Erythroblast (primary cell): ENCODE data around the gene DZIP3.
"Not testable (repeated sequence)": the region's sequence is repeated elsewhere in the genome, so short reads cannot be mapped to it uniquely, and the experiment has no call there.

Experiments
- DNase-seq, 2 experiments: peaks; one replicate each; lab custom pipeline; 2025; lab: John Stamatoyannopoulos, UW
- GATA1 ChIP-seq: IDR thresholded peaks from 2 replicates; pipeline ENCODE4 v1.6.1; 2011; ENCODE audit warnings: low read depth, mild to moderate bottlenecking, control low read depth, low read length, moderate library complexity
- POLR2A ChIP-seq: IDR thresholded peaks from 2 replicates; pipeline ENCODE4 v1.6.1; 2011; ENCODE audit warnings: mild to moderate bottlenecking, low read length

Gene DZIP3

DNA sequence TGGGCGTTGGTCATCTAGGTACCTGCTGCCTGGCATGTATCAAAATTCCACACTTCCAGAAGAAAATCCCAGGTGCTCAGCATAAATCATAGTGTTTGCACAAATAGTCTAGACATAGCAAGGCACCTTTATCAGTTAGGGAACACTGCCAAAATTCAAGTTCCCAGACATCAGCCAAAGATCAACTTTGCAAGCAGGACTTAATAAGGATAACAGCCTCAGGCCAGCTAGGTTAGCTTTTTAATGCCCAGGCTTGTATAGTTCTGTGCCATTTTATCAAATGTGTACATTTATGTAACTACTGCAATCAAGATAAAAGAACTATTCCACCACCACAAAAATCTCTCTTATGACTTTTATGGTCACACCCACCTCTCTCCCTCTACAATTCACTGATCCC lies 30.7 kb downstream of the DZIP3 start:
- no peak for TF ChIP-seq GATA1
- TF ChIP-seq POLR2A = no peak
- no peak for DNase-seq

DNA sequence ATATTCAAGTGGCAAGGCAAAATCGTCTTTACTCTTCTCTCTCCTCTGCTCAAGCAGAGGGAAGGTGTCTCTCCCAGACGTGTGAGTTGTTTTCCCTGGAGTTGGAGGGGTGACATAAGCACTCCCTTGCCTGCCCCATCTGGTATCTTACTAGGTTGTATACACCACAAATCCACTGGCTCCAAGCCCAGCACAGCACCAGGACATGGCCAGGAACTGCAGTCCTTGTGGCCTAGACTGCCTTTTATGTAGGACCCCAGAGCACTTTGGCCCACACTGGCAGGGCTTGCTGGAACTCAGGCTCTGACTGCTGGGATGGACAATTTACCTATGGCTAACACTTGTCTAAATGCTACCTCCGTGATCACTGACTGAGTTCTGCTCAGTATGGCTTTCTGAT lies 34.0 kb downstream of the DZIP3 start:
- no peak for DNase-seq

DNA sequence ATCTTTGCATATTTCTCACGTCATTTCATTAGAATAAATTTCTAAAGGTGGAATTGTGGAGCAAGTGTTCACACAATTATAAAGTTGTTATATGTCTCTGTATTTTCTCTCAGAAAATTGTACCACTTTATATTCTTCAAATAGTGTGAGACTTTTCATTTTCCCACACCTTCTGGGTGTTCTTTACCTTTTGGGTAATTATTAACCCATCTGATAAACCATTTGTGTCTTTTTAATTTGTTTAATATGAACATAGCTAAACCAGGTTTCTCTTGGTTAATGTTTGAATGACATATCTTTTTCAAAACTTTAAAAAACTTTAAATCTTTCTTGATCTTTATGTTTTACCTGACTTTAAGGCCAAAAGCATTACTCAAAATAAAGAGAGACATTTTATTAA lies 40.5 kb downstream of the DZIP3 start:
- no peak for DNase-seq
- no peak for TF ChIP-seq POLR2A
- no peak for TF ChIP-seq GATA1

More for the DNA sequence above, 34.0 kb downstream of the DZIP3 start:
- TF ChIP-seq GATA1 = no peak

DNA sequence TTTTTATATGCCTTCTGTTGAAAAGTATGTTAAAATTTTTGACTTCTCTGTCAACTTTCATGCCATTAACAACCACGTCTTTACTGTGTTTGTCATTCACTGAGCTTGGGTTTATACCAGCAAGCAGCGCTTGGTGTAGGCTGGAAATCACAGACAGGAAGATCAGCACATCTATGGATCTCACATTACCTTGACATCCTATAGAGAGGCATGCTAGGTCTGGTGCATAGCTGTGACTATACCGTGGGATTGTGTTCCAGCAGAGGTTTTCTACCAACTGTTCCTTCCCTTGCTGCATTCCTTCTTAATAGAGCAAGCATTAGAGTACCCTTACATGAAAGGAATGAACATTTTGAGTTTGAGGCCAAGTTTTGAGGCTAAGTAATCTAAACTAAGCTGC lies 53.0 kb downstream of the DZIP3 start:
- no peak for DNase-seq
- no peak for TF ChIP-seq POLR2A
- TF ChIP-seq GATA1 = no peak

DNA sequence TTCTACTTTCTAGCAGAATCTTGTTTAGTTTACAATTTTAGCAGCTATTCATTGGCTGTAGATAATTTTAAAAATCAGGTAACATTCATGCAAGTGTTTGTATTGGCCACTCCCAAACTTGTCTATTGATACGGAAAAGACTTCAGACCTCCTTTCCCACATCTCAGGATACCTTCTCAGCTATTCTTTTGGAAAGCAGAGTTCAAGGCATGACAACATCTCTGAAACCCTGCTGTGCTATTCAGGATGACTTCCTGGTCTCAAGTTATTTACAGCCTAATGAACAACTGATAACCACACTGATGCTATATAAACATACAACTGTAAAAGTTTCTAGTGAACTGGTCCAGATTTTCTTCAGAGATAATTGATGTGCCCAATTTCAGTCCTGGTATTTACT lies 55.8 kb downstream of the DZIP3 start:
- TF ChIP-seq POLR2A = no peak
- no peak for TF ChIP-seq GATA1
- no peak for DNase-seq

DNA sequence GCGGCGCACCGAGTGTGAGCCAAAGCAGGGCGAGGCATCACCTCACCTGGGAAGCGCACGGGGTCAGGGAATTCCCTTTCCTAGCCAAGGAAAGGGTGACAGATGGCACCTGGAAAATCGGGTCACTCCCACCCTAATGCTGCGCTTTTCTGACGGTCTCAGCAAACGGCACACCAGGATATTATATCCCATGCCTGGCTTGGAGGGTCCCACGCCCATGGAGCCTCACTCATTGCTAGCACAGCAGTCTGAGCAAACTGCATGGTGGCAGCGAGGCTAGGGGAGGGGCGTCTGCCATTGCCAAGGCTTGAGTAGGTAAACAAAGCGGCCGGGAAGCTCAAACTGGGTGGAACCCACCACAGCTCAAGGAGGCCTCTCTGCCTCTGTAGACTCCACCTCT lies 66.1 kb downstream of the DZIP3 start:
- not testable (repeated sequence) for DNase-seq

DNA sequence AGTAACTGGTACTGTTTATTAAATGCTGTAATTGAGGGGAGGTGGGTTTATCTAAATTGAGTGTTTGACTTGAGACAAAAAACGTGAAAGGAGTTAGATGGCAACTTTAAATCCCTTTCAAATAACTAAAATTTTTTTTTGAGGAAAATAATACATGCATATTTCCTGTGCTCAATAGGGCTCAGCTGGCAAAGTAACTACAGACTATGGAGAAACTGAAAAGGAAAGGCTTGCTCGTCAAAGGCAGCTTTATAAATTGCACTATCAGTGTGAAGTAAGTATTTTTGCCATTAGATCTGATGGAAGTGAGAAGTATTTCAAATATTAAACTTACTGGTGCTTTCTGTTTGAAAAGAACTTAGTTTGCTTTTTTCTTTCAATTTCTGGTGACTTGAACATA lies 72.2 kb downstream of the DZIP3 start:
- no peak for DNase-seq
- TF ChIP-seq GATA1 = no peak
- no peak for TF ChIP-seq POLR2A

DNA sequence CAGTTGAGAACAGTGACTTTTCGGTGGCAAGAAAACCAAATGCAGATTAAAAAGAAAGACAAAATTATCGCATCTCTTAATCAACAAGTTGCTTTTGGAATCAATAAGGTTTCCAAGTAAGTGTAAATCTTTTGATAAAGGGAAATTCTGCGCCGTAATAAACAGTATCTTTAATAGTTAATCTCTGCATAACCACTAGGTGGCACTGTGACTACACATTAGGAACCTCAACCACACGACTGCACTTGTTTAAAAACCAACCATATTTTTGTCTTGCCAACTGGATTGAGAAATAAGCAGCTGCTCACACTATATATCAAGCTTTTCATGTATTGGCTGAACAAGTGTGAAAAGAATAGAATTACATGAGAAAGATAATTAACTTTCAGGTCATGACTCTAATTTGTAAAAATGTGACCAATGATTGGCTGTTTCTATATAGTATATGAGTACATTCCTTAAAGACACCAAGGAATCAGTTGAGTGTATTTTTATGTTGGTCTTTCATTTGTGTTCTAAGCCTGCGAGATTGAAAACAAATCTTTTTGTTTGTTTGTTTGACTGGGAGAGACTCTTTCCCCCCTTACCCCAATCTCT lies 72.7 kb downstream of the DZIP3 start:
- TF ChIP-seq GATA1 (no peak), POLR2A (no peak)
- DNase-seq = peak; percentile 69 to 79

DNA sequence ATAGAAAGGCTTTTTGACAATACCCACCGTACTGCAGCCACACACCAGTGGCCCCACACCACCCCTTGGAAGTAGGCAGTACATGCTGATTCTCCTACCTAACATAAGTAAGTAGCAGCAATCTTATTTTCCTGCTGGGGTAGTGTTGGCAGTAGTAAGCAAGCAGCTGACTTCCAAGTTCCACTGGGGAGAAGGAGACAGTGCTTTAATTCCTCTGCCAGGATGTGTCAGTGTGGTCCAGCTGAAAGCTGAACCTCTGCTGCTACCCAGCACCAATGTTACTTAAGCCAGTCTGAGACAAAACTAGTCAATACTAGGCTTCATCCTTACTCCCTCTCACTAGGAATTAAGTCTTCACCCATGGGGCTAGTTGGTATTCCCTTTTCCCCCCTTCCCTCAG lies 74.7 kb downstream of the DZIP3 start:
- TF ChIP-seq POLR2A (no peak), GATA1 (no peak)
- no peak for DNase-seq

DNA sequence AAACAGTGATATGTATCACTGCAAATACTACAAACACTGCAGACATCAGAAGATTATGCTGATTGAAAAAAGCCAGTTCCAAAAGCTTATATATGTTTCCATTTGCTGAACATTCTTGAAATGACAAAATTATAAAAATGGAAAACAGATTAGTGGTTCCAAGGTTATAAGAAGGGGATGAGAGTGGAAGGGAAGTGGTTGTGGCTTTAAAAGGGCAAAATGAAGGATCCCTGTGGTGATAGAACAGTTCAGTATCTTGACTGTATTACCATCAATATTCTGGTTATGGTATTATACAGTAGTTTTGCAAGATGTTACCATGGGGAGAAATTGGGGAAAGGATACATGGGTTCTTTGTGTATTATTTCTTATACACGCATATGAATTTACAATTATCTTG lies 77.8 kb downstream of the DZIP3 start:
- DNase-seq = no peak
- no peak for TF ChIP-seq POLR2A
- no peak for TF ChIP-seq GATA1

DNA sequence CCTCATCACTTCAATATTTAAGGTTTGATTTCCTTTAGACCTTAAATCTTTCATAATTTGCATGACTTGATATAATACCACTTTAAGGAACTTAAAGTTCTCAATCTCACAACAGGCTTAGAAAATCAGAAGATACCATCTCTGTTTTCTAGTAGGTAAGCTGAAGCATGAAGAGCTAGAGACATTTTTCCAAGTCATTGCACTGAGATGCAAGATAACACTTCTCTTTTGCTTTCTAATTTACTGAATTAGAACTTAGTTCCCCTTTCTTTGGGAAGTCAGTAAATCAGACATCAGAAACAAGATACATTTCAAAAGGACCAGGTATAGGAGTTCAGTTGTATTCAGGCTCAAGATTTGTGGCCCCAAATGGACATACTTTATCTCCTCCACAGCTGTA lies 79.7 kb downstream of the DZIP3 start:
- TF ChIP-seq POLR2A (no peak), GATA1 (no peak)
- no peak for DNase-seq

DNA sequence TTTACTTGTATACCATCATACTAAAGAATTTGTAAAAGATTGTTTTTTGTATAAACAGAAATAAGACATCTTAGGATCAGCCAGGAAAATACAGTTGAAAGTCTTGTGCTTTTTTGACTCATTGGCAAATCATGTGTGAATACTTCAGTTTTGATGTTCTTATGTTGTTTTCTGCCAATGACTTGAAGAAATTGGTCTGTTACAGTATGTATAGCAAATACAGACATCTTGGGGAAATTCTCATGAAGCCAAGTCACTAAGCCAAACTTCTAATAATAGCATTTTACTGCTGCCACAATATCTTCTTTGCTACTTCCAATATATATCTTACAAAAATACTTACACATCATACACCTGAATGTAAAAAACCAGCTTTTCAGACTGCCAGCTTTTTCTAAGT lies 83.2 kb downstream of the DZIP3 start:
- no peak for DNase-seq
- TF ChIP-seq GATA1 (no peak), POLR2A (no peak)

DNA sequence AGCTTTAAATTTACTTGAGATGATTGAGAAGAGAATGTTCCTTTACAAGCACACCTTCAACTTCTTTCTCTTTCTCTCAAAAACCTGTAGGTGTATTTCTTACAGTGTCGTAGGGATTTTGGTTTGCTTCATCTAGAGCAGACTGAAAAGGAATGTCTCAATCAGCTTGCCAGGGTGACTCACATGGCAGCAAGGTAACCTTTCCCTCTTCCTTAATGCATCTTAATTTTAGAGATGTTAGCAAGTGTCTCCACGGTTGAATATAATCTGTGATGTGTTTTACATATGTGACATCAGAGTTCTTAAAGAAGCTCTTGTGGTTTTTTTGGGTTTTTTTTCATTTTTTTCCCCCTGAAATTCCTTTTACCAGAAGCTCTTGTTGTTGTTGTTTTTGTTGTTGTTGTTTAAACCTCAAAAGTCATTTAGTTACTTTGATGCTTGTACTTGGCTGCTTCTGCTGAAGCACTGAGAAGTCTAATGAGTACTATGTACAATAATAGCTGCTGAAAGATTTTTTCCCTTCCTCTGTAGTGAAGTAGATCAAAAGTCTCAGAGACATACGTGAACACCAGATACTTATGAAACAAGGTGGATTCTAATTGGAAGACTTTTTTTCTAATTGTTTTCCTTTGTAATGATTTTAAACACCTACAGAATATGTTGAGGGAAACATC lies 84.6 kb downstream of the DZIP3 start:
- DNase-seq = no peak
- TF ChIP-seq POLR2A (no peak), GATA1 (no peak)

DNA sequence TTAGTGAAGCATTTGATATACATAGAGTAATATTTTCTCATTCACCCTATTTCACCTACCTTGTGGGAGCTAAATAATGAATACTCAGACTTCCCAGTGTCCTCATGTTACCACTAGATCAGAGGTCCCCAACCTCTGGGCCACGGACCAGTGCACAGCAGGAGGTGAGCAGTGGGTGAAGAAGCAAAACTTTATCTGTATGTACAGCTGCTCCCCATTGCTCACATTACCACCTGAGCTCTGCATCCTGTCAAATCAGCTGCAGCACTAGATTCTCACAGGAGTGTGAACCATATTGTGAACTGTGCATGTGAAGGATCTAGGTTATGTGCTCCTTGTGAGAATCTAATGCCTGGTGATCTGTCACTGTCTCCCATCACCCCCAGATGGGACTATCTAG lies 88.3 kb downstream of the DZIP3 start:
- DNase-seq = no peak
- TF ChIP-seq GATA1 (no peak), POLR2A (no peak)

DNA sequence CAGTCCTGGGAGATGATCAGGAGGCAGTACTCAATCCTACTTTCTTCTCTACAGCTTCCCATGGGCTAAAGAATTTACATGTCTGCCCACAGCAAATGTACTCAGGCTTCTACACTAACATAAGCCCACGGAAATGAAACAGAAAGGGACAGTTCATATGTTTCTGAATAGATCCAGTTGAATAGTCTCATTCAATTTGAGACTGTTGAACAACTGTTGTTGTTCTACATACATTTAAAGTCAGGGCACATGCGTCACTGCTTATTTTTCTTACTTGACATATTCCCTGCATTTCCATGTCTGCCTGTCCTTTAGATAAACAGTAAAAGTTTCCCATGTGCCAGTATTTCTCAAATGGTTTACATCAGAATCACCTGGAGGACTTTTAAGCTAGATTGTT lies 102.8 kb downstream of the DZIP3 start:
- not testable (repeated sequence) for DNase-seq

DNA sequence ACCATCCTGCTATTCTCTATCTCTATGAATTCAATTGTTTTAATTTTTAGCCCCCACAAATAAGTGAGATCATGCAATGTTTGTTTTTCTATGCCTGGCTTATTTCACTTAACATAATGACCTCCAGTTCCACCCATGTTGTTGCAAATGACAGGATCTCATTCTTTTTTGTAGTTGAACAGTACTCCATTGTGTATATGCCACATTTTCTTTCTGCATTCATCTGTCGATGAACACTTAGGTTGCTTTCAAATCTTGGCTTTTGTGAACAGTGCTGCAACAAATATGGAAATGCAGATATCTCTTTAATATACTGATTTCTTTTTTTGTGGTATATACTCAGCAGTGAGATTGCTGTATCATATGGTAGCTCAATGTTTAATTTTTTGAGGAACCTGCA lies 108.9 kb downstream of the DZIP3 start:
- DNase-seq = no peak
- TF ChIP-seq POLR2A (no peak), GATA1 (no peak)
